ENCODE data around the gene ADAM33. TPM values are rescaled to one million over a fixed set of nuclear protein-coding genes. Genes with fewer than 3 reads are reported as not detected.

ADAM33 gene
- polyA plus RNA-seq, 1 donor from 2014 or later, result not detected

DNA sequence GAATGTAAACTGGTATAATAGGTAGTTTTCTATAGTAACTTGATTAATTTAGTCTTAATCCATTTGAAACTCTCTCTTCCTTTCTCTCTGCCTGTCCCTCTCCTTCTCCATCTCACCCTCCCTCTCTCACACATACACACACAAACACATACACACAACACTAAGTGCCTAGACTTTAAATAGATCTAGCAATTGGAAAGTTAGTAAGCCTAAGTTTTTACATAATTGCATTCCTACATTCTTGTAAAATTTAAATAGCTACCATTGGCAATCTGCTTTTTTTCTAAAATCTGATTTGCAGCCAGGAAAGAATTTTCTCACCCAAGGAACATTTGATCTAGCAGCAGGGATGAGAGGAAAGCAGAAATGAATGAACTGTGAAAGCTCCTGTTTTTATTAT, 34.3 kb downstream of the ADAM33 start:
- H3K27ac ChIP-seq (ENCODE audit: low read length), result no peak overlapping the region
- H3F3A ChIP-seq (ENCODE audit: insufficient read depth, low read length, poor library complexity, severe bottlenecking), result no peaks in the 10 kb centered on the region
- no peak overlapping the region for H3K9ac ChIP-seq (ENCODE audit: low read length)
- no peak overlapping the region for H3K4me3 ChIP-seq (ENCODE audit: low read length)
- TF ChIP-seq SMC3 (conservative IDR thresholded peaks at IDR 0.05; ENCODE audit: poor library complexity), result no peak
- TF ChIP-seq, protein P1, sequence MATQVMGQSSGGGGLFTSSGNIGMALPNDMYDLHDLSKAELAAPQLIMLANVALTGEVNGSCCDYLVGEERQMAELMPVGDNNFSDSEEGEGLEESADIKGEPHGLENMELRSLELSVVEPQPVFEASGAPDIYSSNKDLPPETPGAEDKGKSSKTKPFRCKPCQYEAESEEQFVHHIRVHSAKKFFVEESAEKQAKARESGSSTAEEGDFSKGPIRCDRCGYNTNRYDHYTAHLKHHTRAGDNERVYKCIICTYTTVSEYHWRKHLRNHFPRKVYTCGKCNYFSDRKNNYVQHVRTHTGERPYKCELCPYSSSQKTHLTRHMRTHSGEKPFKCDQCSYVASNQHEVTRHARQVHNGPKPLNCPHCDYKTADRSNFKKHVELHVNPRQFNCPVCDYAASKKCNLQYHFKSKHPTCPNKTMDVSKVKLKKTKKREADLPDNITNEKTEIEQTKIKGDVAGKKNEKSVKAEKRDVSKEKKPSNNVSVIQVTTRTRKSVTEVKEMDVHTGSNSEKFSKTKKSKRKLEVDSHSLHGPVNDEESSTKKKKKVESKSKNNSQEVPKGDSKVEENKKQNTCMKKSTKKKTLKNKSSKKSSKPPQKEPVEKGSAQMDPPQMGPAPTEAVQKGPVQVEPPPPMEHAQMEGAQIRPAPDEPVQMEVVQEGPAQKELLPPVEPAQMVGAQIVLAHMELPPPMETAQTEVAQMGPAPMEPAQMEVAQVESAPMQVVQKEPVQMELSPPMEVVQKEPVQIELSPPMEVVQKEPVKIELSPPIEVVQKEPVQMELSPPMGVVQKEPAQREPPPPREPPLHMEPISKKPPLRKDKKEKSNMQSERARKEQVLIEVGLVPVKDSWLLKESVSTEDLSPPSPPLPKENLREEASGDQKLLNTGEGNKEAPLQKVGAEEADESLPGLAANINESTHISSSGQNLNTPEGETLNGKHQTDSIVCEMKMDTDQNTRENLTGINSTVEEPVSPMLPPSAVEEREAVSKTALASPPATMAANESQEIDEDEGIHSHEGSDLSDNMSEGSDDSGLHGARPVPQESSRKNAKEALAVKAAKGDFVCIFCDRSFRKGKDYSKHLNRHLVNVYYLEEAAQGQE (IDR thresholded peaks at IDR 0.05; ENCODE audit: borderline replicate concordance), result no peak
- no peak for TF ChIP-seq EZH2 (IDR thresholded peaks at IDR 0.05; ENCODE audit: borderline replicate concordance, insufficient read depth, low read length, poor library complexity, severe bottlenecking)
- no peak for TF ChIP-seq RAD21 (conservative IDR thresholded peaks at IDR 0.05)
- TF ChIP-seq MXI1 (conservative IDR thresholded peaks at IDR 0.05; ENCODE audit: poor library complexity, severe bottlenecking), result no peak
- TF ChIP-seq POLR2AphosphoS5 (IDR thresholded peaks at IDR 0.05), result no peak
- TF ChIP-seq CTCF (IDR thresholded peaks at IDR 0.05; ENCODE audit: poor library complexity, severe bottlenecking), result no peak
- no peaks in the 10 kb centered on the region for H4K20me1 ChIP-seq (ENCODE audit: insufficient read depth)
- H3K36me3 ChIP-seq (ENCODE audit: insufficient read depth, low read length), result peaks cover 12% of the 10 kb centered on the region
- H3K4me2 ChIP-seq (ENCODE audit: low read length), result no peak overlapping the region
- H3K9me2 ChIP-seq (ENCODE audit: insufficient read depth, low read length), result no peaks in the 10 kb centered on the region
- no peak overlapping the region for H2AFZ ChIP-seq (ENCODE audit: low read depth, low read length)
- no peaks in the 10 kb centered on the region for H3K9me3 ChIP-seq (ENCODE audit: low read length)
- no peaks in the 10 kb centered on the region for H3K27me3 ChIP-seq (ENCODE audit: insufficient read depth, low read depth, low read length)
- no peaks in the 10 kb centered on the region for H3K79me2 ChIP-seq (replicated peaks; ENCODE audit: insufficient read depth, low read length)

- H3K4me2 ChIP-seq (ENCODE audit: low read length), result no peak overlapping the region
- H4K20me1 ChIP-seq (ENCODE audit: insufficient read depth), result no peaks in the 10 kb centered on the region
- no peak overlapping the region for H3K4me3 ChIP-seq (ENCODE audit: low read length)
- H3K9ac ChIP-seq (ENCODE audit: low read length), result no peak overlapping the region
- TF ChIP-seq EP300 (conservative IDR thresholded peaks at IDR 0.05; ENCODE audit: poor library complexity, severe bottlenecking) (no peak), TAF1 (IDR thresholded peaks at IDR 0.05; ENCODE audit: low read depth) (no peak), POLR2AphosphoS5 (IDR thresholded peaks at IDR 0.05) (no peak), EZH2 (IDR thresholded peaks at IDR 0.05; ENCODE audit: borderline replicate concordance, insufficient read depth, low read length, poor library complexity, severe bottlenecking) (no peak), MXI1 (conservative IDR thresholded peaks at IDR 0.05; ENCODE audit: poor library complexity, severe bottlenecking) (no peak), CTCF (IDR thresholded peaks at IDR 0.05; ENCODE audit: poor library complexity, severe bottlenecking) (no peak), RAD21 (conservative IDR thresholded peaks at IDR 0.05) (no peak), SMC3 (conservative IDR thresholded peaks at IDR 0.05; ENCODE audit: poor library complexity) (no peak)
- TF ChIP-seq, protein P1 (IDR thresholded peaks at IDR 0.05; ENCODE audit: borderline replicate concordance), result no peak
- H3K27me3 ChIP-seq (ENCODE audit: insufficient read depth, low read depth, low read length), result no peaks in the 10 kb centered on the region
- peaks cover 12% of the 10 kb centered on the region for H3K36me3 ChIP-seq (ENCODE audit: insufficient read depth, low read length)
- no peaks in the 10 kb centered on the region for H3K9me3 ChIP-seq (ENCODE audit: low read length)
- H3K27ac ChIP-seq (ENCODE audit: low read length), result no peak overlapping the region
- no peaks in the 10 kb centered on the region for H3K9me2 ChIP-seq (ENCODE audit: insufficient read depth, low read length)
- no peaks in the 10 kb centered on the region for H3F3A ChIP-seq (ENCODE audit: insufficient read depth, low read length, poor library complexity, severe bottlenecking)
- no peak overlapping the region for H2AFZ ChIP-seq (ENCODE audit: low read depth, low read length)
- H3K79me2 ChIP-seq (replicated peaks; ENCODE audit: insufficient read depth, low read length), result no peaks in the 10 kb centered on the region
Measured at GRCh38 chr20:3646651-3647050, 35.2 kb downstream of the ADAM33 start.
